ACC112 (cell line): ENCODE measurements around the gene TSPAN9.

Experiments
- H2AFZ ChIP-seq: fragments of 200-600 bp; sonication (generic); one replicate; pipeline ENCODE4 v1.6.0; 2017; ENCODE audit warnings: antibody characterized with exemption, low read length; ENCODE audit not compliant: unreplicated experiment
- H3K27ac ChIP-seq: fragments of 200-600 bp; sonication (generic); 2 replicates; pipeline ENCODE4 v1.5.1; 2014; ENCODE audit warnings: low read depth, mild to moderate bottlenecking, antibody characterized with exemption, low read length, moderate library complexity
- H3K27me3 ChIP-seq: fragments of 200-600 bp; sonication (generic); 2 replicates; pipeline ENCODE4 v1.6.1; 2014; ENCODE audit warnings: mild to moderate bottlenecking, antibody characterized with exemption, low read length, moderate library complexity, mixed read lengths; ENCODE audit not compliant: insufficient read depth
- H3K36me3 ChIP-seq: fragments of 200-600 bp; sonication (generic); 2 replicates; pipeline ENCODE4 v1.6.1; 2016; ENCODE audit warnings: mild to moderate bottlenecking, antibody characterized with exemption, low read length, moderate library complexity, mixed read lengths; ENCODE audit not compliant: insufficient read depth
- H3K4me1 ChIP-seq: fragments of 200-600 bp; sonication (generic); one replicate; pipeline ENCODE4 v1.6.1; 2016; ENCODE audit warnings: low read length, mixed read lengths; ENCODE audit not compliant: insufficient read depth, unreplicated experiment, control insufficient read depth
- H3K4me3 ChIP-seq: fragments of 200-600 bp; sonication (generic); 2 replicates; pipeline ENCODE4 v1.5.1; 2014; ENCODE audit warnings: mild to moderate bottlenecking, low read depth, low read length
- H3K79me2 ChIP-seq: fragments of 200-600 bp; sonication (generic); one replicate; pipeline ENCODE4 v1.6.0; 2016; ENCODE audit warnings: low read length; ENCODE audit not compliant: control insufficient read depth, unreplicated experiment, insufficient read depth

Gene TSPAN9

DNA sequence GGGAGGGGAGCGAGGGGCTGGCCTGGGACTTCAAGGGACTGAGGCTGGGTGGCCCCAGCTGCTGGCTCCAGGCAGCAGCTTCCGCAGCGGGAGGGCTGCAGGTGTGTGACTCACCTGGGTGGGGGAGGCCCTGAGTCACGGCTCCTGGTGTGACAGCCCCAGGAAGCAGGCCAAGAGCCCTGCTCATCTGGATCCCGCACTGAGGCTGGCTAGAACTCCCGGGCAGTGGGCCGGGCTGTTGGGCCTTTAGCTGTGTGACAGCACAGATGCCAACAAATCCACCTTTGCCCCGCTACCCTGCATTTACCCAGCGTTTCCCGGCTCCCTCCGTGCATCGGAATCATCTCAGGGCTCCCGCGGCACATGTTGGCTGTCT lies 233.8 kb downstream of the TSPAN9 start:
- H2AFZ ChIP-seq: no peak overlapping the region
- H3K27me3 ChIP-seq: peaks cover 13% of the 10 kb centered on the region
- H3K79me2 ChIP-seq: no peaks in the 10 kb centered on the region
- H3K4me1 ChIP-seq: peaks cover 10% of the 10 kb centered on the region
- no peaks in the 10 kb centered on the region for H3K36me3 ChIP-seq
- no peak overlapping the region for H3K4me3 ChIP-seq
- H3K27ac ChIP-seq: no peak overlapping the region

DNA sequence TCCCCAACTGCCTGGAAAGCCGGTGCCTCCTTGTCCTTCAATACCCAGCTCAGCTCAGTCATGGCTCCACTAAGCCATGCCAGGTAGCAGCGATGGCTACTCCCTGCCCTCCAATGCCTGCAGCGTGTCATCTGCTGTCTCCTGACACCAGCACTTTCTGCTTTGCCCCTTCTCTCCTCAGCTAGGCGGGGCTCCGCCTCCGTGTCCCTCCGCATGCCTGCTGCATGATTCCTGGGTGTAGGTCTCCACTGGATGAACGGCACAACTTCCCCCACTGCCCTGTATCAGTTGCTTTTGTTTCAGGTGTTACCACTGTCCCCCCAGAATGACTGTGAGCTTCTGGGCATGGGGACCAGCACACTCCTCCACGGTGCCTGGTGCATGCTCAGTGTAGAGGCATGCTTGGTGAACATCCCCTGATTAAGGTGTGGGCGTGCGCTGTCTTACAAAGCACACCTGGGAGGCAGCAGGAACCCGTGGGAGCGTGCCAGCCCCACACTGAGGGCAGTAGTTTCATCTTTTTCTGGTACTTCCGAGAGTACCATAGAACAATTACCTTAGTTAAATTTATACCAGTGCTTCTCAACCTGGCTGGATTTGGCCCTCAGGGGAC lies 234.4 kb downstream of the TSPAN9 start:
- Histone ChIP-seq H3K4me3 (no peak overlapping the region), H3K27ac (no peak overlapping the region), H3K36me3 (no peaks in the 10 kb centered on the region), H3K4me1 (peaks cover 10% of the 10 kb centered on the region), H2AFZ (no peak overlapping the region), H3K79me2 (no peaks in the 10 kb centered on the region), H3K27me3 (peaks cover 19% of the 10 kb centered on the region)

DNA sequence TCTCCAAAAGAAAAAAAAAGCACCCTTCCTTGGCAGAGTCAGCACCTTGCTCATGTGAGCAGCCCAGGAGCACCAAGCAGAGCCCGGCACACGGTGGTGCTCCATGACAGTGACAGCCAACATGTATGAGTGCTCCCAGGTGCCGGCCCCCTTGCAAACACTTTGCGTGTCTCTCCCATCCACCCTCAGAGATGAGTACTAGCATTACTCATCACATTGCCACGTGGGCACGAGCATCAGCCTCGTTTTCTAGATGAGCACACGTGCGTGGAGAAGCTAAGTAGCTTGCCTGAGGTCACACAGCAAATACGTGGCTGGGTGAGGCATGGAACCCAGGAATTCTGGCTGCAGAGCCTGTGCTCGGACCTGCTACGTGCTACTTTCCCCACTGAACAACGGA lies 235.9 kb downstream of the TSPAN9 start:
- H3K27ac ChIP-seq: no peak overlapping the region

DNA sequence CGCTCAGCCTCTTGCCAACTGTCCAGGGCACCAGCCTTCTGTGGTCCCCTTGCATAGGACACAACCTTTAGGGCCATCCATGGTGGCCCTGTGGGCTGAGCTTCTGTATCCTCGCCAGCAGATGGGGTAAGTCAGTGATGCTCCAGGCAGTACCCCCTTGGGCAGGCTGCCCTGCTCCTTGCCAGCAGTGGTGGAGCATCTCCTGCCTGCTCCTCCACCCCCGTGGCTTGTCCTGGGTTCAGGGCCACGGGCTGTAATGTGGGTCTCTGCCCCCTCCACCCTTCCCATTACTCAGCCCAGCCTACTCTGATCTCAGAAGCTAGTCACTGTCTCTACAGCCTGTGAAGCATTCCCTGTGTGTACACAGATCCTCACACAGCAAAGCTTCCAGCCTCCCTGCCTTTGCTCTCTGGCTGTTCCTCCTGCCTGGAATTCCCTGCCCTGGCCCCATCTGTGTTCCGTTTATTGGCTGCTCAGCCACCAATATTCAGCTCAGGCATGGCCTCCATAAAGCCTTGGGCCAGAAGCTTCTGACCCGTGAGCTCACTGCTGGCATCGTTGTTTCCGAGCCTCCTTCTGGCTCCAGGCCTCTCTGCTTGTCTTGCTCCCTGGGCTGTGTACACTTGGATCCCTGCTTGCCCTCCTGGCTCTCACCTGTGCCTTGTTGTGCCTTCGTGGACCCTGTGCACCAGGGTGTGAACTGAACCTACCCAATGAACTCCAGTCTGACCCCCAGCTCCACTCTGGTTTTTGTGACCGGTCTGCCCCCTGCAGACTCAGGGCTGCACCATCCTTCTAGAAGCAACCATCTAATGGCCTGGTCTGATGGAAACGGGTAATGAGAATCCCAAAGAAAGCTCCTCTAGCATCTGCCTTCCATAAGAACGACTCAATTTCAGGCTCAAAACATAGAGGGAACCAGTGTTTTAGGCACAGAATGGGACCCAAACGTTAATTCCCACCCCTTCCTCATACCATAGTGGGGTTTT lies 236.8 kb downstream of the TSPAN9 start:
- Histone ChIP-seq H3K27ac (no peak overlapping the region), H3K27me3 (peaks cover 35% of the 10 kb centered on the region)

More for the DNA sequence above, 235.9 kb downstream of the TSPAN9 start:
- Histone ChIP-seq H2AFZ (no peak overlapping the region), H3K4me1 (peaks cover 10% of the 10 kb centered on the region), H3K36me3 (no peaks in the 10 kb centered on the region), H3K27me3 (peaks cover 30% of the 10 kb centered on the region), H3K79me2 (no peaks in the 10 kb centered on the region), H3K4me3 (no peak overlapping the region)

DNA sequence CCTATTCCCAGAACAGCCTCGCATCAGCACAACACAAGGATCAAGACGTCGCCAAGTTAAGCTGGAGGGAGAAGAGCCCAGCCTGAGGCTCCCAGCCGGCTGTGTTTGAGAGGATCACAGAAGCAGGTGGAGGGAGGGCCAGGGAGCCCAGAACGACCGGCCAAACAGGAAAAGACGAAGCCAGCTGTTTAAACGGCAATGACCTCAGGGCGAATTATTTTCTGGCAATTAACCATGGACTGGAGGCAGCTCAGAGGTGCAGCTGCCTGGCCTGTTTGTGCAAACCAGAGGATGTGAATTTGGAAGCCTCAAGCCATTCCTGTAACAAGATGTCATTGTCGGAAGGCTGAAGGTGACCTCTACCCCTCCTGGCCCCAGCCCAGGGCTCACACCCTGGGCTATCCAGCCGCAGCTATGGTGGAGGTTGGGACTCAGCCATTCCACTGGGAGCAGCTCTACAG lies 238.1 kb downstream of the TSPAN9 start:
- peaks cover 10% of the 10 kb centered on the region for H3K4me1 ChIP-seq
- no peak overlapping the region for H2AFZ ChIP-seq
- H3K4me3 ChIP-seq: no peak overlapping the region
- H3K27ac ChIP-seq: no peak overlapping the region
- H3K36me3 ChIP-seq: no peaks in the 10 kb centered on the region
- H3K79me2 ChIP-seq: no peaks in the 10 kb centered on the region
- peaks cover 38% of the 10 kb centered on the region for H3K27me3 ChIP-seq

More for the DNA sequence above, 236.8 kb downstream of the TSPAN9 start:
- peaks cover 10% of the 10 kb centered on the region for H3K4me1 ChIP-seq
- no peak overlapping the region for H2AFZ ChIP-seq
- H3K36me3 ChIP-seq: no peaks in the 10 kb centered on the region
- no peaks in the 10 kb centered on the region for H3K79me2 ChIP-seq
- no peak overlapping the region for H3K4me3 ChIP-seq

DNA sequence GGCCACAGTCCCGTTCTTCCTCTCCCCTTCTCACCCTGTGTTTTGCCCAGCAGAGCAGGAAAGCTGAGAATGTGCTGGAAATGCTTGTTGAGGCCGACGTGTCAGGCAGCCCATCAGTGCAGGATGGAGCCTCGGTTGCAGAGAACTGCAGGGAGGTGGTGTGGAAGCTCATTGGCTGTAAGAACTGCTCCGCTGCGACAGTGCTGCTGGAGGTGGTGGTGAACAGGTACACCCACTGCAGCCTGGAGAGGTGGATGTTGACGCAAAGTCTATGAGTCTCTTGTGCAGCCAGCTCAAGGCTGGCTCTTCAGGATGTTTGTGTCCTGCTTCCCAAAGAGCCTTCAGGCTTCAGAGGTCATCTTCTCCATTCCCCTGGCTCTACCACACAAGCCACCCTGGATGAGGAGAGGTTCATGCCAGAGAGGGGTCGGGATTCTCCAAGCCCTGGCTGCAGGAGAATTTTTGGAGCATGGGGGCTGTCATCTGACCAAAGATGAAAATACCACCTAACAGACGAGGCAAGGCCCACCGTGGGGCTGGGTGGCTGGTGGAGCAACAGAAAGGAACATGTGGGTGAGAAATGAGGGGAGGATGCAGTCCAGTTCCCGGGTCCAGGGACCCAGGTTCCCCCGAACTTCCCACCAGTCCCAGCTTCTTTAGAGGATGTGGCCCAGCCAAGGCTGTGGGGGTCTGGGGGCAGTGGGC lies 239.7 kb downstream of the TSPAN9 start:
- H3K36me3 ChIP-seq: no peaks in the 10 kb centered on the region
- no peak overlapping the region for H3K27ac ChIP-seq
- H2AFZ ChIP-seq: no peak overlapping the region
- peaks cover 10% of the 10 kb centered on the region for H3K4me1 ChIP-seq
- peaks cover 44% of the 10 kb centered on the region for H3K27me3 ChIP-seq
- no peaks in the 10 kb centered on the region for H3K79me2 ChIP-seq
- no peak overlapping the region for H3K4me3 ChIP-seq

DNA sequence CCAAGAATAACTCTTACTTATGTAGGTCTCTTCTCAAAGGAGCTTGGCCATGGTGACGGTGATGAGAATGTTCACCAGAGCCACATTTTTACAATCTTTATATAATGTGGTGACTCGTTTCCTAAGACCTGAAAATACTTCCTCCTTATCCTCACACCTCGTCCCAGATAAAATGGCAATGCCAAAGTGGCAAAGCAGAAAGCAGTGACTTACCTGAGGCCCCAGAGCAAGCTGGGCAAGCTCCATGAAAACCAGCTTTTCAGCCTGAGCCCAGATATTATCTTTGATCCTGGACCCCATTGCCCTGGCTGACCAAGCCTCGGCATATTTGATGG lies 240.3 kb downstream of the TSPAN9 start:
- no peak overlapping the region for H3K27ac ChIP-seq
- no peaks in the 10 kb centered on the region for H3K36me3 ChIP-seq
- H3K79me2 ChIP-seq: no peaks in the 10 kb centered on the region
- peaks cover 10% of the 10 kb centered on the region for H3K4me1 ChIP-seq
- no peak overlapping the region for H2AFZ ChIP-seq
- H3K27me3 ChIP-seq: peaks cover 48% of the 10 kb centered on the region
- H3K4me3 ChIP-seq: no peak overlapping the region

DNA sequence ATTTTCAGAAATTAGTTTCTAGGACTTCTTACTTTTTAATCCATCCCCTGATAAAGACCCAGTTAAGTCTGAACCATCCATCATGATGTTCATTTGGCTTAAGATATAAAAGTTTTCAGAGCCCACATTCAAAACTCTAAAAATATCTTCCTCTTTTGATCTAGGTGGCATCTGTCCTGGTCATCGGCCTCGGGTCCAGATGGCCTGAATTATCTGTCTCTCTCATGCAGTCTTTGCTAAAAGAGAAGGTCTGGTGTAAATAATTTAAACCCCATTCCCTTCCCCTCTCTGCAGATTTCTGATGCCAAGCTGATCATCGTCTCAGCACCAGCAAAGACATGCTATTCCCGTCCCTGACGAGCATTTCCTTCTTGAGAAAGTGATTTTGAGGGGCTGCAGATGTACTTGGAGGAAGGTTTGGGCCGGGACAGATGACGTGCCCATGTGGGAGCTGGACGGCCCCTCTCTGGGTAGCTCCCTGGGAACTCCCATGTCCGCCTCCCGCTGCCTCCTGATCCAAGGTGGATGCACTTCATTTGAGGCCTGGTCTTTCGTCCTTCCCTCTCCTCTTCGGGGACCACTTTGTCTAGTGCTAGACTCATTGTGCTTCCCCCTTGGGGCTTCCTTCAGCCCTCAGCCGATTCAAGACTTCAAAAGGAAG lies 240.8 kb downstream of the TSPAN9 start:
- Histone ChIP-seq H3K27me3 (peaks cover 53% of the 10 kb centered on the region), H3K79me2 (no peaks in the 10 kb centered on the region), H3K27ac (no peak overlapping the region), H3K4me3 (no peak overlapping the region), H2AFZ (no peak overlapping the region), H3K4me1 (peaks cover 8% of the 10 kb centered on the region), H3K36me3 (no peaks in the 10 kb centered on the region)

DNA sequence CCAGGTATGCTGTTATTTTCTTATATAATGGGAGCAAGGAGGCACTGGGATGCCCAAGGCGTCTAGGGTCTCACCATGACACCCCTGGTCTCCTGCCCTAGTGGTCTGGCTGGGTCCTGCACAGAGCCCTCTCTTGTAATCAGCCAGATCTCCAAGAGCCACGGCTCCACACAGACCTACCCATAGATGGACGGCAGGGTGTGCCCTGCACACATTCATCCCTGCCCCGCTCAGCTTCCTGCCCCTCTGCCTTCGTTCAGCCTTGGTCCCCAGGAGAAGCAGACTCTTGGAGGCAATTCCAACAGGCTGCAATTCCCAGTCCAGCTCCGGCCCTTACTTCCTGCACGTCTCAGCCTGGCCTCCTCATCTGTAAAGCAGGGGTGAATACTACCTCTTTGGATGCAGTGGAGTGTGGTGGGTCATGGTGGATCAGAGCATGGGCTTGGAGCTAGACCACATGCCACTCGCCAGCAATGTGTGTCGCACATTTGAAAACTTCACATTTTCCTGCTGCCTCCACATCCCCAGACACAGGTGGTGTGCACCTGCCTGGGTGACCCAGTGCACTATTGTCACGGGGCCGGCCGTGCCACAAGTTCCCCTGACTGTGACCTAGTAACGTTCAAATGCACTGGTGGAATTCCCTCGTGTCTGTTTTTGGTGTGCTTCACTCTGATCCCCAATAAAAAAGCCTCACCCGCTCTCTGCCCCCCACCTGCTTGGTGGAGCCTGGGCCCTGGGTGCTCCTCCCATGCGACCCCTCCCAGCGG lies 242.7 kb downstream of the TSPAN9 start:
- no peak overlapping the region for H3K4me3 ChIP-seq
- H3K27me3 ChIP-seq: peaks cover 65% of the 10 kb centered on the region
- no peaks in the 10 kb centered on the region for H3K36me3 ChIP-seq
- H3K4me1 ChIP-seq: no peaks in the 10 kb centered on the region
- no peak overlapping the region for H2AFZ ChIP-seq
- H3K79me2 ChIP-seq: no peaks in the 10 kb centered on the region
- H3K27ac ChIP-seq: no peak overlapping the region
